IMR-90 (cell line): ENCODE measurements around the gene ANKLE2. TPM values are rescaled to one million over a fixed set of nuclear protein-coding genes. Genes with fewer than 3 reads are reported as not detected.

ENCODE experiments used
- ATAC-seq: fragments of 200-7000 bp; cut with Tn5 transposase; 2 replicates; pipeline ENCODE4 v1.9.1; 2020; ENCODE audit warnings: low read depth, mild to moderate bottlenecking, moderate library complexity
- BruUV-seq: library from RNA; stranded (reverse); fragments of 400-500 nt; replicated peaks from 2 replicates; lab custom pipeline; 2021; lab: Mats Ljungman, UMichigan
- CTCF ChIA-PET: fragments of 300-600 bp; formaldehyde crosslinking; extraction: SDS; loops from one replicate; lab custom pipeline; 2021; ENCODE audit warnings: antibody characterized with exemption; lab: Yijun Ruan, JAX
- POLR2A ChIA-PET: fragments of 300-600 bp; sonication (Branson Sonifier 250); formaldehyde crosslinking; loops from one replicate; lab custom pipeline; 2022; ENCODE audit warnings: antibody characterized with exemption; ENCODE audit not compliant: unreplicated experiment; lab: Charles Lee
- DNase-seq: peaks from one replicate; pipeline ENCODE4 v3.0.0; 2013
- H2AFZ ChIP-seq: replicated peaks from 2 replicates; pipeline ENCODE3; 2013; ENCODE audit warnings: low read length, mild to moderate bottlenecking; ENCODE audit not compliant: poor library complexity
- H2AK5ac ChIP-seq: 2 replicates; pipeline ENCODE4 v1.6.1; 2013; ENCODE audit warnings: low read depth, low read length, inconsistent platforms
- H2AK9ac ChIP-seq: replicated peaks from 2 replicates; pipeline ENCODE3; 2013; ENCODE audit warnings: mild to moderate bottlenecking, low read depth, low read length, moderate library complexity; ENCODE audit not compliant: poor library complexity
- H2BK120ac ChIP-seq: 2 replicates; pipeline ENCODE4 v1.6.1; 2013; ENCODE audit warnings: low read depth, low read length, inconsistent platforms
- H2BK15ac ChIP-seq: 3 replicates; pipeline ENCODE4 v1.6.1; 2013; ENCODE audit warnings: low read depth, low read length, inconsistent platforms
- H2BK20ac ChIP-seq: 2 replicates; pipeline ENCODE4 v1.6.1; 2013; ENCODE audit warnings: low read depth, mild to moderate bottlenecking, inconsistent platforms, low read length, moderate library complexity
- H2BK5ac ChIP-seq: 2 replicates; pipeline ENCODE4 v1.6.1; 2013; ENCODE audit warnings: mild to moderate bottlenecking, low read depth, low read length, inconsistent platforms; ENCODE audit not compliant: poor library complexity, severe bottlenecking
- H3K14ac ChIP-seq: replicated peaks from 2 replicates; pipeline ENCODE4 v1.6.1; 2013; ENCODE audit warnings: low read depth, low read length, inconsistent platforms
- H3K18ac ChIP-seq: 2 replicates; pipeline ENCODE4 v1.6.1; 2013; ENCODE audit warnings: low read depth, low read length, control low read depth
- H3K23ac ChIP-seq: 2 replicates; pipeline ENCODE4 v1.6.1; 2013; ENCODE audit warnings: low read depth, low read length, inconsistent platforms
- H3K27ac ChIP-seq: 2 replicates; pipeline ENCODE4 v1.5.1; 2013; ENCODE audit warnings: mild to moderate bottlenecking, control low read depth, low read length; ENCODE audit not compliant: insufficient read depth
- H3K27me3 ChIP-seq: 2 replicates; pipeline ENCODE4 v1.6.1; 2013; ENCODE audit warnings: low read length; ENCODE audit not compliant: control insufficient read depth, insufficient read depth
- H3K36me3 ChIP-seq: 2 replicates; pipeline ENCODE4 v1.6.1; 2013; ENCODE audit warnings: low read length, mixed read lengths; ENCODE audit not compliant: control insufficient read depth, insufficient read depth
- H3K4ac ChIP-seq: 2 replicates; pipeline ENCODE4 v1.6.1; 2013; ENCODE audit warnings: low read depth, low read length, inconsistent platforms
- H3K4me1 ChIP-seq: 2 replicates; pipeline ENCODE4 v1.6.1; 2013; ENCODE audit warnings: low read length, mixed read lengths; ENCODE audit not compliant: control insufficient read depth, insufficient read depth
- H3K4me2 ChIP-seq: 2 replicates; pipeline ENCODE4 v1.6.1; 2013; ENCODE audit warnings: low read depth, mild to moderate bottlenecking, control low read depth, low read length, moderate library complexity
- H3K4me3 ChIP-seq: 2 replicates; pipeline ENCODE4 v1.5.1; 2013; ENCODE audit warnings: low read depth, mild to moderate bottlenecking, control low read depth, low read length, moderate library complexity; ENCODE audit not compliant: insufficient read depth
- H3K56ac ChIP-seq: 2 replicates; pipeline ENCODE4 v1.6.1; 2013; ENCODE audit warnings: low read length, inconsistent platforms; ENCODE audit not compliant: insufficient read depth; ENCODE audit errors: extremely low read depth
- H3K79me1 ChIP-seq, 2 experiments: 2 replicates each; pipeline ENCODE4 v1.6.1; 2013; ENCODE audit warnings: low read length in 2 of 2, inconsistent platforms in 1 of 2, low read depth in 1 of 2
- H3K9ac ChIP-seq: 2 replicates; pipeline ENCODE4 v1.6.1; 2013; ENCODE audit warnings: low read depth, low read length, control low read depth
- H3K9me1 ChIP-seq: 2 replicates; pipeline ENCODE4 v1.6.1; 2013; ENCODE audit warnings: low read length, inconsistent platforms; ENCODE audit not compliant: insufficient read depth
- H3K9me3 ChIP-seq: 2 replicates; pipeline ENCODE4 v1.6.1; 2013; ENCODE audit warnings: low read length; ENCODE audit not compliant: control insufficient read depth, insufficient read depth
- H4K20me1 ChIP-seq: 2 replicates; pipeline ENCODE4 v1.6.1; 2013; ENCODE audit warnings: low read length, inconsistent platforms; ENCODE audit not compliant: insufficient read depth
- H4K5ac ChIP-seq: 2 replicates; pipeline ENCODE4 v1.6.1; 2013; ENCODE audit warnings: mild to moderate bottlenecking, low read depth, low read length, control low read depth
- H4K8ac ChIP-seq, 2 experiments: 2 replicates each; pipeline ENCODE4 v1.6.1; 2013; ENCODE audit warnings: low read depth in 2 of 2, low read length in 2 of 2, control low read depth in 1 of 2, inconsistent platforms in 1 of 2
- H4K91ac ChIP-seq: 2 replicates; pipeline ENCODE4 v1.6.1; 2013; ENCODE audit warnings: low read depth, low read length, inconsistent platforms; ENCODE audit not compliant: insufficient read depth
- CTCF ChIP-seq: conservative IDR thresholded peaks from 2 replicates; pipeline ENCODE4 v1.5.1; 2012; ENCODE audit warnings: mild to moderate bottlenecking, low read depth, low read length, improper control_type of control experiment
- FOS ChIP-seq: fragments of 150-350 bp; IDR thresholded peaks from 2 replicates; pipeline ENCODE4 v1.6.1; 2016; ENCODE audit warnings: low read depth, low read length
- MAFK ChIP-seq: IDR thresholded peaks from 2 replicates; pipeline ENCODE4 v1.6.1; 2012; ENCODE audit warnings: low read depth, low read length, improper control_type of control experiment
- RAD21 ChIP-seq: IDR thresholded peaks from 2 replicates; pipeline ENCODE4 v1.6.1; 2012; ENCODE audit warnings: low read length, improper control_type of control experiment
- SMC3 ChIP-seq: fragments of 150-350 bp; IDR thresholded peaks from 2 replicates; pipeline ENCODE4 v1.6.1; 2016; ENCODE audit warnings: low read depth, mild to moderate bottlenecking, antibody characterized with exemption, low read length, moderate library complexity
- USF2 ChIP-seq: fragments of 150-350 bp; IDR thresholded peaks from 2 replicates; pipeline ENCODE4 v1.6.1; 2017; ENCODE audit warnings: mild to moderate bottlenecking, antibody characterized with exemption, low read length, low read depth
- WGBS, 2 experiments: methylation state at CpG; one replicate each; pipeline versions ENCODE4 v1.1.5 to v1.1.7; 2013; ENCODE audit warnings: missing lambda C conversion rate in 2 of 2; ENCODE audit not compliant: insufficient read length in 1 of 2; ENCODE audit errors: extremely low coverage in 2 of 2; 5-methylcytosine and 5-hydroxymethylcytosine counted together
- dilution Hi-C: fragments of 300-500 bp; cut with HindIII; formaldehyde crosslinking; loops from one replicate; pipeline ENCODE4 v1.14.3; 2018; ENCODE audit warnings: low sequenced_read_pairs; ENCODE audit not compliant: unreplicated experiment
- in situ Hi-C: fragments of 300-500 bp; cut with MboI; formaldehyde crosslinking; loops from 3 replicates; pipeline ENCODE4 v1.14.3; 2019; ENCODE audit warnings: low sequenced_read_pairs, inconsistent platforms, mixed read lengths
- intact Hi-C: fragments of 100-400 bp; cut with micrococcal nuclease; formaldehyde crosslinking; loops from 2 replicates; pipeline ENCODE4 v1.10.0; 2022
- polyA plus RNA-seq, 3 experiments: library from polyadenylated mRNA; depleted of rRNA; stranded (reverse); fragments of >200 nt; gene quantifications; 2 replicates each; pipeline ENCODE4 v1.2.3, GENCODE V29; 2012; ENCODE audit warnings: low replicate concordance in 1 of 3
- total RNA-seq: library from RNA; depleted of rRNA; stranded (reverse); fragments of >200 nt; gene quantifications from 2 replicates; pipeline ENCODE4 v1.2.3, GENCODE V29; 2012

ANKLE2 gene
- total and polyA plus RNA-seq, 2 of the 4 experiments (the other 2 are of a cell fraction): 63.4 to 82.4 TPM

GRCh38 chr12:132747395-132747794 is 14.2 kb downstream of the ANKLE2 start:
- ATAC-seq: no peak
- TF ChIP-seq RAD21: no peak
- no peak for TF ChIP-seq CTCF
- no peak for TF ChIP-seq SMC3
- TF ChIP-seq MAFK: no peak
- TF ChIP-seq FOS: no peak
- TF ChIP-seq USF2: no peak
- 100% methylated on average over 1 of the region's 11 CpGs; no CpG with 5 or more reads in 1 of the 2 experiments for WGBS, 2 experiments

More at GRCh38 chr12:132747395-132747794, 14.2 kb downstream of the ANKLE2 start:
- intact Hi-C loops (no loop called here), dilution Hi-C loops (no loop called here), in situ Hi-C loops (no loop called here)
- Histone ChIP-seq H4K20me1 (peaks cover 83% of the 10 kb centered on the region), H3K18ac (no peak overlapping the region), H2BK120ac (no peak overlapping the region), H3K27me3 (no peaks in the 10 kb centered on the region), H3K9ac (no peak overlapping the region), H4K8ac (no peak overlapping the region), H3K9me3 (no peaks in the 10 kb centered on the region), H3K23ac (no peak overlapping the region), H2BK15ac (no peak overlapping the region), H3K14ac (no peak overlapping the region), H2AFZ (no peak overlapping the region), H2AK9ac (no peak overlapping the region), H3K27ac (no peak overlapping the region), H4K5ac (no peak overlapping the region), H3K4me2 (no peak overlapping the region), H3K9me1 (peaks cover 4% of the 10 kb centered on the region), H2BK5ac (no peak overlapping the region), H2BK20ac (no peak overlapping the region), H3K4ac (no peak overlapping the region), H3K4me3 (no peak overlapping the region), H3K56ac (no peak overlapping the region), H3K4me1 (peaks cover 5% of the 10 kb centered on the region; the same call in 1 of the 2 replicates), H3K36me3 (peaks cover 69% of the 10 kb centered on the region), H3K79me1 (peaks cover 40 to 80% of the 10 kb centered on the region in 2 experiments), H4K91ac (no peak overlapping the region), H2AK5ac (no peak overlapping the region)
- ChIA-PET CTCF (no interaction called here), POLR2A (no interaction called here)
- no peak for DNase-seq
- BruUV-seq: no TSS peak
